ENCODE measurements around the gene SPRED3. TPM values are rescaled to one million over a fixed set of nuclear protein-coding genes. Genes with fewer than 3 reads are reported as not detected.

SPRED3 gene
- total and polyA plus RNA-seq, 2 donors (not counting 1 experiment from before 2014, with no cell fraction given) = 1.5 to 2.0 TPM

DNA sequence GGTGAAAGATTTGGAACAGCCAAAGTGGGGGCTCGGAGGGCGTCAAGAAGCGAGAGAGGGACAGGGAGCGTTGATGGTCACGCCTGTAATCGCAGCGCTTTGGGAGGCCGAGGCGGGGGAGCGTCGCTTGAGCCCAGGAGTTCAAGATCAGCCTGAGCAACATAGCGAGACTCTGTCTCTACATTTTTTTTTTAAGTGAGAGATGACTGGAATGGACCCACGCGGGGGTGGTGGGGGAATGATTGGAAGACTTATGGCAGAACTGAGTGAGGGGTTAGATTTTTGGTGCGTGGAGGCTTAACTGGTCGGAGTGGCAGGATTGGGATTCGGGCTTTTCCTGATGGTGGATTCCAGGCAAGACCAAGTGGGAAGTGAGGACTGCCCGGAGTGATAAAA, 13.4 kb upstream of the SPRED3 start:
- H3K4me1 ChIP-seq (ENCODE audit: control insufficient read depth, extremely low read depth, insufficient read depth, low read length) = peaks cover 7% of the 10 kb centered on the region
- peak overlapping the region; percentile 83 for H3K9ac ChIP-seq (ENCODE audit: insufficient read depth, low read length)

GRCh38 chr19:38375748-38376147, 12.7 kb upstream of the SPRED3 start:
- peaks cover 34% of the 10 kb centered on the region for H3K79me2 ChIP-seq (ENCODE audit: control insufficient read depth, insufficient read depth, low read length)
- H2AFZ ChIP-seq (ENCODE audit: low read length) = no peak overlapping the region
- peak overlapping the region; percentile 78 to 94 (median 87) for H3K4me3 ChIP-seq (replicated peaks in 1 of 4; ENCODE audit: control extremely low read depth in 1 of 4, insufficient read depth in 1 of 4, low read depth in 3 of 4, low read length in 4 of 4)
- H3K27ac ChIP-seq (ENCODE audit: insufficient read depth, low read length) = peak overlapping the region; percentile 90
- H3K27me3 ChIP-seq (ENCODE audit: control insufficient read depth, insufficient read depth, low read length) = no peaks in the 10 kb centered on the region
- H4K20me1 ChIP-seq (ENCODE audit: control insufficient read depth, extremely low read depth, insufficient read depth, low read length) = no peaks in the 10 kb centered on the region
- TF ChIP-seq CTCF (conservative IDR thresholded peaks at IDR 0.05 in 1 of 2, IDR thresholded peaks at IDR 0.05 in 1 of 2; ENCODE audit: low read depth in 1 of 2, low read length in 2 of 2) (no peak), EZH2 (IDR thresholded peaks at IDR 0.05; ENCODE audit: low read length, missing control alignments) (no peak)
- peaks cover 7% of the 10 kb centered on the region for H3K4me1 ChIP-seq (ENCODE audit: control insufficient read depth, extremely low read depth, insufficient read depth, low read length)
- peak in 1 of 2 donors; percentile 24 for DNase-seq (ENCODE audit: low read depth in 2 of 2)
- H3K9me3 ChIP-seq (ENCODE audit: control insufficient read depth, insufficient read depth, low read depth, low read length) = no peaks in the 10 kb centered on the region
- peaks cover 10% of the 10 kb centered on the region for H3K36me3 ChIP-seq (ENCODE audit: control insufficient read depth, insufficient read depth, low read length)
- H3K4me2 ChIP-seq (ENCODE audit: extremely low read depth, insufficient read depth, low read length) = peak overlapping the region; percentile 89
- H3K9ac ChIP-seq (ENCODE audit: insufficient read depth, low read length) = peak overlapping the region; percentile 83

More for the DNA sequence above, 13.4 kb upstream of the SPRED3 start:
- H3K79me2 ChIP-seq (ENCODE audit: control insufficient read depth, insufficient read depth, low read length) = peaks cover 34% of the 10 kb centered on the region
- peak overlapping the region; percentile 78 to 94 (median 87) for H3K4me3 ChIP-seq (replicated peaks in 1 of 4; ENCODE audit: control extremely low read depth in 1 of 4, insufficient read depth in 1 of 4, low read depth in 3 of 4, low read length in 4 of 4)
- no peaks in the 10 kb centered on the region for H3K9me3 ChIP-seq (ENCODE audit: control insufficient read depth, insufficient read depth, low read depth, low read length)
- no peaks in the 10 kb centered on the region for H4K20me1 ChIP-seq (ENCODE audit: control insufficient read depth, extremely low read depth, insufficient read depth, low read length)
- peak overlapping the region; percentile 90 for H3K27ac ChIP-seq (ENCODE audit: insufficient read depth, low read length)
- H2AFZ ChIP-seq (ENCODE audit: low read length) = peak overlapping the region; percentile 48
- TF ChIP-seq EZH2 (IDR thresholded peaks at IDR 0.05; ENCODE audit: low read length, missing control alignments) (no peak), CTCF (conservative IDR thresholded peaks at IDR 0.05 in 1 of 2, IDR thresholded peaks at IDR 0.05 in 1 of 2; ENCODE audit: low read depth in 1 of 2, low read length in 2 of 2) (no peak)
- H3K36me3 ChIP-seq (ENCODE audit: control insufficient read depth, insufficient read depth, low read length) = peaks cover 10% of the 10 kb centered on the region
- peaks cover 2% of the 10 kb centered on the region for H3K27me3 ChIP-seq (ENCODE audit: control insufficient read depth, insufficient read depth, low read length)
- peak in 1 of 2 donors; percentile 17 for DNase-seq (ENCODE audit: low read depth in 2 of 2)
- H3K4me2 ChIP-seq (ENCODE audit: extremely low read depth, insufficient read depth, low read length) = peak overlapping the region; percentile 89

- Histone ChIP-seq H3K9ac (ENCODE audit: insufficient read depth, low read length) (no peak overlapping the region), H3K79me2 (ENCODE audit: control insufficient read depth, insufficient read depth, low read length) (peaks cover 34% of the 10 kb centered on the region), H3K27me3 (ENCODE audit: control insufficient read depth, insufficient read depth, low read length) (no peaks in the 10 kb centered on the region), H3K4me2 (ENCODE audit: extremely low read depth, insufficient read depth, low read length) (peak overlapping the region; percentile 89), H4K20me1 (ENCODE audit: control insufficient read depth, extremely low read depth, insufficient read depth, low read length) (no peaks in the 10 kb centered on the region), H3K9me3 (ENCODE audit: control insufficient read depth, insufficient read depth, low read depth, low read length) (no peaks in the 10 kb centered on the region), H3K4me3 (replicated peaks in 1 of 4; ENCODE audit: control extremely low read depth in 1 of 4, insufficient read depth in 1 of 4, low read depth in 3 of 4, low read length in 4 of 4) (peak overlapping the region in 2 of 4 experiments; percentile 78 to 94), H3K27ac (ENCODE audit: insufficient read depth, low read length) (no peak overlapping the region), H2AFZ (ENCODE audit: low read length) (no peak overlapping the region), H3K36me3 (ENCODE audit: control insufficient read depth, insufficient read depth, low read length) (peaks cover 13% of the 10 kb centered on the region), H3K4me1 (ENCODE audit: control insufficient read depth, extremely low read depth, insufficient read depth, low read length) (peaks cover 7% of the 10 kb centered on the region)
- TF ChIP-seq EZH2 (IDR thresholded peaks at IDR 0.05; ENCODE audit: low read length, missing control alignments) = no peak
- TF ChIP-seq CTCF (conservative IDR thresholded peaks at IDR 0.05 in 1 of 2, IDR thresholded peaks at IDR 0.05 in 1 of 2; ENCODE audit: low read depth in 1 of 2, low read length in 2 of 2) = no peak
- no peak for DNase-seq (ENCODE audit: low read depth in 2 of 2)
These were observed 11.9 kb upstream of the SPRED3 start for GRCh38 chr19:38376576-38376975.

Measured in fibroblast of lung (primary cell).